Astrocyte (in vitro differentiated cells and primary cell): ENCODE results near the gene ARHGAP6. TPM values are rescaled to one million over a fixed set of nuclear protein-coding genes. Genes with fewer than 3 reads are reported as not detected.

ENCODE experiments used
- DNase-seq: peaks from one replicate; pipeline ENCODE4 v3.0.0-alpha.2; 2010; ENCODE audit warnings: low read depth
- FAIRE-seq: peaks from 2 replicates; lab custom pipeline; 2011; peaks lifted over from hg19 to GRCh38; lab: Jason Lieb, UNC
- H2AFZ ChIP-seq: 2 replicates; pipeline ENCODE4 v1.6.0; 2012; ENCODE audit warnings: low read depth, low read length, inconsistent platforms
- H3K27ac ChIP-seq: 2 replicates; pipeline ENCODE4 v1.5.1; 2011; ENCODE audit warnings: low read depth, low read length, inconsistent platforms
- H3K27me3 ChIP-seq: 2 replicates; pipeline ENCODE4 v1.6.0; 2011; ENCODE audit warnings: low read length, inconsistent platforms; ENCODE audit not compliant: insufficient read depth
- H3K36me3 ChIP-seq: 2 replicates; pipeline ENCODE4 v1.5.1; 2011; ENCODE audit warnings: low read length, inconsistent platforms; ENCODE audit not compliant: insufficient read depth
- H3K4me1 ChIP-seq: 2 replicates; pipeline ENCODE4 v1.5.1; 2011; ENCODE audit warnings: low read length, inconsistent platforms; ENCODE audit not compliant: insufficient read depth
- H3K4me2 ChIP-seq: 2 replicates; pipeline ENCODE4 v1.6.0; 2012; ENCODE audit warnings: low read length, inconsistent platforms
- H3K4me3 ChIP-seq: 2 replicates; pipeline ENCODE4 v1.5.1; 2011; ENCODE audit warnings: low read depth, mild to moderate bottlenecking, low read length, inconsistent platforms; ENCODE audit not compliant: insufficient read depth
- H3K79me2 ChIP-seq: 2 replicates; pipeline ENCODE4 v1.6.0; 2012; ENCODE audit warnings: mild to moderate bottlenecking, low read length, inconsistent platforms; ENCODE audit not compliant: insufficient read depth
- H3K9ac ChIP-seq: 2 replicates; pipeline ENCODE4 v1.6.0; 2012; ENCODE audit warnings: mild to moderate bottlenecking, low read length, inconsistent platforms
- H3K9me3 ChIP-seq: 2 replicates; pipeline ENCODE4 v1.5.1; 2012; ENCODE audit warnings: low read depth, mild to moderate bottlenecking, low read length, inconsistent platforms; ENCODE audit not compliant: insufficient read depth
- H4K20me1 ChIP-seq: 2 replicates; pipeline ENCODE4 v1.6.0; 2012; ENCODE audit warnings: low read length, inconsistent platforms; ENCODE audit not compliant: insufficient read depth
- H3K27ac Mint-ChIP-seq: one replicate; pipeline ENCODE4 v1.8.0; 2021; ENCODE audit warnings: mild to moderate bottlenecking, mixed read lengths; ENCODE audit not compliant: unreplicated experiment
- H3K27me3 Mint-ChIP-seq: one replicate; pipeline ENCODE4 v1.8.0; 2021; ENCODE audit warnings: low read depth, mixed read lengths; ENCODE audit not compliant: unreplicated experiment
- H3K36me3 Mint-ChIP-seq: one replicate; pipeline ENCODE4 v1.8.0; 2021; ENCODE audit warnings: low read depth, mixed read lengths; ENCODE audit not compliant: unreplicated experiment
- H3K4me1 Mint-ChIP-seq: one replicate; pipeline ENCODE4 v1.8.0; 2021; ENCODE audit warnings: low read depth, mixed read lengths; ENCODE audit not compliant: unreplicated experiment
- H3K4me3 Mint-ChIP-seq: one replicate; pipeline ENCODE4 v1.8.0; 2021; ENCODE audit warnings: mild to moderate bottlenecking, moderate library complexity, mixed read lengths; ENCODE audit not compliant: unreplicated experiment
- H3K9me3 Mint-ChIP-seq: one replicate; pipeline ENCODE4 v1.8.0; 2021; ENCODE audit warnings: mild to moderate bottlenecking, mixed read lengths; ENCODE audit not compliant: unreplicated experiment
- CTCF ChIP-seq: IDR thresholded peaks from 2 replicates; pipeline ENCODE4 v1.5.1; 2011; ENCODE audit warnings: low read depth, mild to moderate bottlenecking, inconsistent platforms, low read length, moderate library complexity; ENCODE audit not compliant: insufficient read depth
- EZH2 ChIP-seq: IDR thresholded peaks from 2 replicates; pipeline ENCODE4 v1.6.1; 2012; ENCODE audit warnings: mild to moderate bottlenecking, low read length, inconsistent platforms; ENCODE audit not compliant: insufficient read depth
- total RNA-seq: library from RNA; stranded (reverse); gene quantifications from 2 replicates; pipeline ENCODE4 v1.2.1, GENCODE V29; 2021

ARHGAP6 gene
- total RNA-seq, 1 donor from 2014 or later: 0.30 TPM

GRCh38 chrX:11698702-11699101 lies 33.0 kb upstream of the ARHGAP6 start:
- DNase-seq (no peak), FAIRE-seq (peak; percentile 32)
- H3K4me1 ChIP-seq: no peaks in the 10 kb centered on the region
- no peak overlapping the region for H2AFZ ChIP-seq
- H3K27ac ChIP-seq: no peak overlapping the region
- no peak overlapping the region for H3K4me3 Mint-ChIP-seq
- no peaks in the 10 kb centered on the region for H3K79me2 ChIP-seq
- H3K4me1 Mint-ChIP-seq: no peaks in the 10 kb centered on the region
- H3K9me3 Mint-ChIP-seq: no peaks in the 10 kb centered on the region
- no peak overlapping the region for H3K4me3 ChIP-seq
- no peaks in the 10 kb centered on the region for H4K20me1 ChIP-seq
- H3K27ac Mint-ChIP-seq: no peak overlapping the region
- H3K9me3 ChIP-seq: no peaks in the 10 kb centered on the region
- TF ChIP-seq CTCF (no peak), EZH2 (no peak)
- no peaks in the 10 kb centered on the region for H3K36me3 Mint-ChIP-seq
- no peaks in the 10 kb centered on the region for H3K27me3 ChIP-seq
- H3K4me2 ChIP-seq: no peak overlapping the region
- H3K27me3 Mint-ChIP-seq: peaks cover 3% of the 10 kb centered on the region
- no peaks in the 10 kb centered on the region for H3K36me3 ChIP-seq
- no peak overlapping the region for H3K9ac ChIP-seq

GRCh38 chrX:11688201-11688600 lies 22.5 kb upstream of the ARHGAP6 start:
- Histone ChIP-seq H3K36me3 (no peaks in the 10 kb centered on the region), H3K4me3 (no peak overlapping the region), H3K27ac (no peak overlapping the region), H3K9ac (no peak overlapping the region), H3K9me3 (no peaks in the 10 kb centered on the region), H3K4me2 (peak overlapping the region; percentile 59), H3K79me2 (no peaks in the 10 kb centered on the region), H3K27me3 (no peaks in the 10 kb centered on the region), H4K20me1 (no peaks in the 10 kb centered on the region), H2AFZ (no peak overlapping the region), H3K4me1 (peaks cover 6% of the 10 kb centered on the region)
- peak; percentile 85 for FAIRE-seq
- no peak overlapping the region for H3K27ac Mint-ChIP-seq
- H3K4me3 Mint-ChIP-seq: no peak overlapping the region
- H3K27me3 Mint-ChIP-seq: no peaks in the 10 kb centered on the region
- no peaks in the 10 kb centered on the region for H3K36me3 Mint-ChIP-seq
- DNase-seq: peak; percentile 4
- no peaks in the 10 kb centered on the region for H3K4me1 Mint-ChIP-seq
- H3K9me3 Mint-ChIP-seq: no peaks in the 10 kb centered on the region
- TF ChIP-seq EZH2 (no peak), CTCF (no peak)

GRCh38 chrX:11687157-11687556 lies 21.4 kb upstream of the ARHGAP6 start:
- no peaks in the 10 kb centered on the region for H3K36me3 Mint-ChIP-seq
- TF ChIP-seq EZH2 (no peak), CTCF (no peak)
- no peaks in the 10 kb centered on the region for H3K27me3 ChIP-seq
- no peaks in the 10 kb centered on the region for H3K4me1 Mint-ChIP-seq
- no peak overlapping the region for H3K4me2 ChIP-seq
- no peak overlapping the region for H3K27ac ChIP-seq
- H3K4me3 Mint-ChIP-seq: no peak overlapping the region
- H3K9me3 ChIP-seq: no peaks in the 10 kb centered on the region
- no peaks in the 10 kb centered on the region for H3K79me2 ChIP-seq
- H2AFZ ChIP-seq: no peak overlapping the region
- peaks cover 6% of the 10 kb centered on the region for H3K4me1 ChIP-seq
- no peaks in the 10 kb centered on the region for H3K36me3 ChIP-seq
- H3K9me3 Mint-ChIP-seq: no peaks in the 10 kb centered on the region
- no peaks in the 10 kb centered on the region for H3K27me3 Mint-ChIP-seq
- H3K27ac Mint-ChIP-seq: no peak overlapping the region
- no peak overlapping the region for H3K9ac ChIP-seq
- FAIRE-seq: no peak
- no peak overlapping the region for H3K4me3 ChIP-seq
- DNase-seq: no peak
- no peaks in the 10 kb centered on the region for H4K20me1 ChIP-seq
